SK-N-SH (cell line): Measurements from ENCODE around the gene GRB2. TPM values are rescaled to one million over a fixed set of nuclear protein-coding genes. Genes with fewer than 3 reads are reported as not detected.

ENCODE experiments used
- CTCF ChIA-PET: fragments of 300-600, 350-600 bp; formaldehyde crosslinking; extraction: SDS; loops from one replicate; lab custom pipeline; 2021; lab: Yijun Ruan, JAX
- POLR2A ChIA-PET: fragments of 350-600 bp; sonication (Branson Sonifier 250); formaldehyde crosslinking; extraction: SDS; loops from one replicate; lab custom pipeline; 2020; ENCODE audit warnings: antibody characterized with exemption, inconsistent platforms; lab: Yijun Ruan, JAX
- DNase-seq: peaks from one replicate; pipeline ENCODE4 v3.0.0; 2012
- H2AFZ ChIP-seq: fragments of 200-600 bp; sonication (generic); 2 replicates; pipeline ENCODE4 v1.8.1; 2016; ENCODE audit warnings: antibody characterized with exemption, mild to moderate bottlenecking, low read depth
- H3F3A ChIP-seq: fragments of 200-600 bp; sonication (generic); replicated peaks from 2 replicates; pipeline ENCODE3; 2016; ENCODE audit warnings: antibody characterized with exemption, mild to moderate bottlenecking; ENCODE audit not compliant: insufficient read depth
- H3K27ac ChIP-seq, 2 experiments: fragments of 200-500 bp in 1 of 2; fragments of 200-600 bp in 1 of 2; sonication (Bioruptor generic) in 1 of 2; sonication (generic), shearing (Covaris generic) in 1 of 2; 2 replicates each; pipeline versions ENCODE4 v1.5.1 to v1.6.1; 2014 to 2016; ENCODE audit warnings: low read depth in 2 of 2, inconsistent platforms in 1 of 2, low read length in 1 of 2, mild to moderate bottlenecking in 1 of 2, mixed read lengths in 1 of 2
- H3K27me3 ChIP-seq: fragments of 200-600 bp; sonication (generic), shearing (Covaris generic); 2 replicates; pipeline ENCODE4 v1.6.1; 2016; ENCODE audit warnings: mixed run types; ENCODE audit not compliant: insufficient read depth
- H3K36me3 ChIP-seq, 2 experiments: fragments of 200-500 bp in 1 of 2; fragments of 200-600 bp in 1 of 2; sonication (Bioruptor generic) in 1 of 2; sonication (generic) in 1 of 2; replicated peaks in 1 of 2; 2 replicates each; pipeline versions ENCODE3 to v1.5.1; 2014 to 2016; ENCODE audit warnings: low read length in 1 of 2, mild to moderate bottlenecking in 1 of 2; ENCODE audit not compliant: insufficient read depth in 2 of 2, control insufficient read depth in 1 of 2
- H3K4me1 ChIP-seq, 2 experiments: fragments of 200-500 bp in 1 of 2; fragments of 200-600 bp in 1 of 2; sonication (Bioruptor generic) in 1 of 2; sonication (generic), shearing (Covaris generic) in 1 of 2; 2 replicates each; pipeline versions ENCODE4 v1.5.1 to v1.6.1; 2014 to 2016; ENCODE audit warnings: low read depth in 1 of 2, low read length in 1 of 2, mixed run types in 1 of 2; ENCODE audit not compliant: insufficient read depth in 2 of 2, control insufficient read depth in 1 of 2
- H3K4me2 ChIP-seq: fragments of 200-600 bp; sonication (generic), shearing (Covaris generic); 2 replicates; pipeline ENCODE4 v1.6.1; 2017; ENCODE audit warnings: mixed run types
- H3K4me3 ChIP-seq, 2 experiments: fragments of 200-500 bp in 1 of 2; fragments of 200-600 bp in 1 of 2; sonication (Bioruptor generic) in 1 of 2; sonication (generic), shearing (Covaris generic) in 1 of 2; 2 replicates each; pipeline versions ENCODE4 v1.5.1 to v1.8.1; 2014 to 2016; ENCODE audit warnings: low read depth in 2 of 2, inconsistent platforms in 1 of 2, low read length in 1 of 2, mild to moderate bottlenecking in 1 of 2, mixed read lengths in 1 of 2, moderate library complexity in 1 of 2
- H3K79me2 ChIP-seq: fragments of 200-600 bp; sonication (generic); 2 replicates; pipeline ENCODE4 v1.8.1; 2017; ENCODE audit warnings: mild to moderate bottlenecking; ENCODE audit not compliant: insufficient read depth
- H3K9ac ChIP-seq: fragments of 200-600 bp; sonication (generic); 2 replicates; pipeline ENCODE4 v1.6.1; 2017; ENCODE audit warnings: mixed run types
- H3K9me2 ChIP-seq: fragments of 200-600 bp; sonication (generic); 2 replicates; pipeline ENCODE4 v1.6.1; 2017; ENCODE audit warnings: mixed run types
- H3K9me3 ChIP-seq: fragments of 200-600 bp; sonication (generic); 2 replicates; pipeline ENCODE4 v1.6.1; 2017; ENCODE audit warnings: mixed run types, mild to moderate bottlenecking, moderate library complexity
- H4K20me1 ChIP-seq: fragments of 200-600 bp; sonication (generic); 2 replicates; pipeline ENCODE4 v1.6.1; 2017; ENCODE audit warnings: mild to moderate bottlenecking, mixed run types; ENCODE audit not compliant: insufficient read depth
- CHD2 ChIP-seq: fragments of 150-350 bp; IDR thresholded peaks from 2 replicates; pipeline ENCODE4 v1.6.1; 2018; ENCODE audit warnings: low read length; ENCODE audit not compliant: partially characterized antibody
- ELF1 ChIP-seq: IDR thresholded peaks from 2 replicates; pipeline ENCODE4 v1.4.0; 2012
- EP300 ChIP-seq, 2 experiments: IDR thresholded peaks; 2 replicates each; pipeline versions ENCODE4 v1.4.0 to v1.6.1; 2012; ENCODE audit warnings: borderline replicate concordance in 1 of 2, low read depth in 1 of 2, low read length in 1 of 2
- EZH2phosphoT487 ChIP-seq: fragments of 200-600 bp; sonication (generic); IDR thresholded peaks from 2 replicates; pipeline ENCODE4 v1.6.1; 2017; ENCODE audit warnings: low read depth, mixed run types, mild to moderate bottlenecking, antibody characterized with exemption, moderate library complexity, borderline replicate concordance
- FOSL2 ChIP-seq: IDR thresholded peaks from 2 replicates; pipeline ENCODE4 v1.4.0; 2012; ENCODE audit warnings: low read depth, mild to moderate bottlenecking, moderate library complexity, borderline replicate concordance
- FOXJ3 ChIP-seq: sonication (generic); formaldehyde crosslinking; IDR thresholded peaks from 2 replicates; pipeline ENCODE4 v1.5.1; 2020; ENCODE audit warnings: mild to moderate bottlenecking, missing genetic modification reagents
- GABPA ChIP-seq: IDR thresholded peaks from 2 replicates; pipeline ENCODE4 v1.4.0; 2012; ENCODE audit warnings: low read depth, mild to moderate bottlenecking
- GATA2 ChIP-seq: sonication (generic); formaldehyde crosslinking; IDR thresholded peaks from 2 replicates; pipeline ENCODE4 v1.5.0; 2020; ENCODE audit warnings: mild to moderate bottlenecking, missing genetic modification reagents
- IRF3 ChIP-seq: fragments of 150-350 bp; IDR thresholded peaks from 2 replicates; pipeline ENCODE4 v1.6.1; 2016; ENCODE audit warnings: mild to moderate bottlenecking, low read depth, low read length
- JUND ChIP-seq: IDR thresholded peaks from 2 replicates; pipeline ENCODE4 v1.4.0; 2012
- MEF2A ChIP-seq: IDR thresholded peaks from 2 replicates; pipeline ENCODE4 v1.4.0; 2012; ENCODE audit warnings: low read depth, borderline replicate concordance
- MXI1 ChIP-seq: IDR thresholded peaks from 2 replicates; pipeline ENCODE4 v1.6.1; 2012; ENCODE audit warnings: mild to moderate bottlenecking, low read depth, low read length, improper control_type of control experiment
- NFIC ChIP-seq: IDR thresholded peaks from 2 replicates; pipeline ENCODE4 v1.4.0; 2012; ENCODE audit warnings: borderline replicate concordance
- NRF1 ChIP-seq: IDR thresholded peaks from 2 replicates; pipeline ENCODE4 v1.6.1; 2012; ENCODE audit warnings: low read depth, mild to moderate bottlenecking, low read length
- POLR2AphosphoS5 ChIP-seq: IDR thresholded peaks from 2 replicates; pipeline ENCODE4 v1.6.1; 2012; ENCODE audit warnings: low read depth, low read length
- RAD21 ChIP-seq: IDR thresholded peaks from 2 replicates; pipeline ENCODE4 v1.6.1; 2012; ENCODE audit warnings: mild to moderate bottlenecking, low read length
- RCOR1 ChIP-seq: fragments of 150-350 bp; IDR thresholded peaks from 2 replicates; pipeline ENCODE4 v1.6.1; 2017; ENCODE audit warnings: antibody characterized with exemption, low read length
- RXRA ChIP-seq: IDR thresholded peaks from 2 replicates; pipeline ENCODE4 v1.4.0; 2012; ENCODE audit warnings: low read depth, mild to moderate bottlenecking, borderline replicate concordance
- SIN3A ChIP-seq: IDR thresholded peaks from 2 replicates; pipeline ENCODE4 v1.6.1; 2012; ENCODE audit warnings: low read depth, mild to moderate bottlenecking, low read length, moderate library complexity, borderline replicate concordance
- SMC3 ChIP-seq: IDR thresholded peaks from 2 replicates; pipeline ENCODE4 v1.6.1; 2012; ENCODE audit warnings: low read depth, low read length, improper control_type of control experiment
- TAF1 ChIP-seq: IDR thresholded peaks from 2 replicates; pipeline ENCODE4 v1.6.1; 2012; ENCODE audit warnings: low read depth, mild to moderate bottlenecking, low read length, moderate library complexity, borderline replicate concordance
- TCF12 ChIP-seq: IDR thresholded peaks from 2 replicates; pipeline ENCODE4 v1.4.0; 2012
- TEAD4 ChIP-seq: IDR thresholded peaks from 2 replicates; pipeline ENCODE4 v1.4.0; 2012; ENCODE audit warnings: mild to moderate bottlenecking, borderline replicate concordance; ENCODE audit not compliant: insufficient read depth
- USF1 ChIP-seq: IDR thresholded peaks from 2 replicates; pipeline ENCODE4 v1.4.0; 2012; ENCODE audit warnings: low read depth, borderline replicate concordance
- USF2 ChIP-seq: fragments of 150-350 bp; IDR thresholded peaks from 2 replicates; pipeline ENCODE4 v1.6.1; 2017; ENCODE audit warnings: antibody characterized with exemption, low read length, low read depth, borderline replicate concordance
- YY1 ChIP-seq: IDR thresholded peaks from 2 replicates; pipeline ENCODE4 v1.4.0; 2012; ENCODE audit warnings: low read depth, mild to moderate bottlenecking
- WGBS: methylation state at CpG from one replicate; pipeline ENCODE4 v1.1.6; 2017; ENCODE audit warnings: low lambda C conversion rate; 5-methylcytosine and 5-hydroxymethylcytosine counted together
- polyA plus RNA-seq, 3 experiments: library from polyadenylated mRNA; depleted of rRNA; stranded (reverse); fragments of >200 nt; gene quantifications; 2 replicates each; pipeline ENCODE4 v1.2.3, GENCODE V29; 2012
- TF ChIP-seq, protein P1 (sequence below): IDR thresholded peaks from 2 replicates; pipeline ENCODE4; 2012
- TF ChIP-seq, protein P2 (sequence below): IDR thresholded peaks from 2 replicates; pipeline ENCODE4 v1.4.0; 2012; ENCODE audit warnings: low read depth
- TF ChIP-seq, protein P3 (sequence below): IDR thresholded peaks from 2 replicates; pipeline ENCODE4 v1.4.0; 2012; ENCODE audit warnings: low read depth, borderline replicate concordance

GRB2 gene
- polyA plus RNA-seq, 1 of the 3 experiments (the other 2 are of a cell fraction): 89.6 TPM

- no peak for DNase-seq
- H4K20me1 ChIP-seq: peaks cover 95% of the 10 kb centered on the region
- H3K4me2 ChIP-seq: no peak overlapping the region
- ChIA-PET POLR2A (no interaction called here), CTCF (interaction anchor here (0.9 to 5.1 kb wide), 4 partner anchors 15 to 49 kb away, joined by 4 to 24 read pairs (median 6); no protein-coding TSS in a partner anchor)
- H3K9ac ChIP-seq: no peak overlapping the region
- 72% methylated on average over 2 of the region's 2 CpGs for WGBS
- no peak overlapping the region for H2AFZ ChIP-seq
- H3K27ac ChIP-seq: no peak overlapping the region; a peak in 1 of 4 replicates
- no peaks in the 10 kb centered on the region for H3K36me3 ChIP-seq
- peaks cover 98% of the 10 kb centered on the region for H3K79me2 ChIP-seq
- peaks cover 5 to 23% of the 10 kb centered on the region in 2 experiments; a peak in 3 of 4 replicates for H3K4me1 ChIP-seq
- H3K27me3 ChIP-seq: no peaks in the 10 kb centered on the region
- H3F3A ChIP-seq: peaks cover 14% of the 10 kb centered on the region
- H3K9me3 ChIP-seq: no peaks in the 10 kb centered on the region
- H3K4me3 ChIP-seq: no peak overlapping the region
- H3K9me2 ChIP-seq: no peaks in the 10 kb centered on the region
- TF ChIP-seq TEAD4: no peak
- TF ChIP-seq SIN3A: no peak
- no peak for TF ChIP-seq NFIC
- no peak for TF ChIP-seq TAF1
- TF ChIP-seq, protein P1, sequence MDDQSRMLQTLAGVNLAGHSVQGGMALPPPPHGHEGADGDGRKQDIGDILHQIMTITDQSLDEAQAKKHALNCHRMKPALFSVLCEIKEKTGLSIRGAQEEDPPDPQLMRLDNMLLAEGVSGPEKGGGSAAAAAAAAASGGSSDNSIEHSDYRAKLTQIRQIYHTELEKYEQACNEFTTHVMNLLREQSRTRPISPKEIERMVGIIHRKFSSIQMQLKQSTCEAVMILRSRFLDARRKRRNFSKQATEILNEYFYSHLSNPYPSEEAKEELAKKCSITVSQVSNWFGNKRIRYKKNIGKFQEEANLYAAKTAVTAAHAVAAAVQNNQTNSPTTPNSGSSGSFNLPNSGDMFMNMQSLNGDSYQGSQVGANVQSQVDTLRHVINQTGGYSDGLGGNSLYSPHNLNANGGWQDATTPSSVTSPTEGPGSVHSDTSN: peak; percentile 80
- TF ChIP-seq MXI1: no peak
- no peak for TF ChIP-seq CHD2
- peak; percentile 71; the same call in 1 of the 2 replicates for TF ChIP-seq TCF12
- no peak for TF ChIP-seq IRF3
- peak; percentile 39; the same call in 1 of the 2 replicates for TF ChIP-seq POLR2AphosphoS5
- TF ChIP-seq USF2: no peak
- TF ChIP-seq, protein P2, sequence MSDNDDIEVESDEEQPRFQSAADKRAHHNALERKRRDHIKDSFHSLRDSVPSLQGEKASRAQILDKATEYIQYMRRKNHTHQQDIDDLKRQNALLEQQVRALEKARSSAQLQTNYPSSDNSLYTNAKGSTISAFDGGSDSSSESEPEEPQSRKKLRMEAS: no peak
- TF ChIP-seq RXRA: no peak
- no peak for TF ChIP-seq ELF1
- no peak for TF ChIP-seq YY1
- no peak for TF ChIP-seq EZH2phosphoT487
- TF ChIP-seq SMC3: no peak
- no peak for TF ChIP-seq NRF1
- TF ChIP-seq EP300 (IDR thresholded peaks at IDR 0.05; ENCODE audit: borderline replicate concordance in 1 of 2, low read depth in 1 of 2, low read length in 1 of 2): no peak; a peak in 1 of 4 replicates
- TF ChIP-seq JUND: peak; percentile 55
- no peak for TF ChIP-seq MEF2A
- no peak for TF ChIP-seq GATA2 (CRISPR knock-in tag)
- TF ChIP-seq FOXJ3 (CRISPR knock-in tag): no peak
- no peak for TF ChIP-seq RAD21
- TF ChIP-seq RCOR1: no peak
- TF ChIP-seq FOSL2: peak; percentile 72
- no peak for TF ChIP-seq GABPA
- TF ChIP-seq, protein P3, sequence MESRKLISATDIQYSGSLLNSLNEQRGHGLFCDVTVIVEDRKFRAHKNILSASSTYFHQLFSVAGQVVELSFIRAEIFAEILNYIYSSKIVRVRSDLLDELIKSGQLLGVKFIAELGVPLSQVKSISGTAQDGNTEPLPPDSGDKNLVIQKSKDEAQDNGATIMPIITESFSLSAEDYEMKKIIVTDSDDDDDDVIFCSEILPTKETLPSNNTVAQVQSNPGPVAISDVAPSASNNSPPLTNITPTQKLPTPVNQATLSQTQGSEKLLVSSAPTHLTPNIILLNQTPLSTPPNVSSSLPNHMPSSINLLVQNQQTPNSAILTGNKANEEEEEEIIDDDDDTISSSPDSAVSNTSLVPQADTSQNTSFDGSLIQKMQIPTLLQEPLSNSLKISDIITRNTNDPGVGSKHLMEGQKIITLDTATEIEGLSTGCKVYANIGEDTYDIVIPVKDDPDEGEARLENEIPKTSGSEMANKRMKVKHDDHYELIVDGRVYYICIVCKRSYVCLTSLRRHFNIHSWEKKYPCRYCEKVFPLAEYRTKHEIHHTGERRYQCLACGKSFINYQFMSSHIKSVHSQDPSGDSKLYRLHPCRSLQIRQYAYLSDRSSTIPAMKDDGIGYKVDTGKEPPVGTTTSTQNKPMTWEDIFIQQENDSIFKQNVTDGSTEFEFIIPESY: no peak
- TF ChIP-seq USF1: no peak
These were observed 41.4 kb downstream of the GRB2 start for GRCh38 chr17:75364078-75364477.
